Measurements from ENCODE around the gene COPS6.

- TF ChIP-seq, protein P1, sequence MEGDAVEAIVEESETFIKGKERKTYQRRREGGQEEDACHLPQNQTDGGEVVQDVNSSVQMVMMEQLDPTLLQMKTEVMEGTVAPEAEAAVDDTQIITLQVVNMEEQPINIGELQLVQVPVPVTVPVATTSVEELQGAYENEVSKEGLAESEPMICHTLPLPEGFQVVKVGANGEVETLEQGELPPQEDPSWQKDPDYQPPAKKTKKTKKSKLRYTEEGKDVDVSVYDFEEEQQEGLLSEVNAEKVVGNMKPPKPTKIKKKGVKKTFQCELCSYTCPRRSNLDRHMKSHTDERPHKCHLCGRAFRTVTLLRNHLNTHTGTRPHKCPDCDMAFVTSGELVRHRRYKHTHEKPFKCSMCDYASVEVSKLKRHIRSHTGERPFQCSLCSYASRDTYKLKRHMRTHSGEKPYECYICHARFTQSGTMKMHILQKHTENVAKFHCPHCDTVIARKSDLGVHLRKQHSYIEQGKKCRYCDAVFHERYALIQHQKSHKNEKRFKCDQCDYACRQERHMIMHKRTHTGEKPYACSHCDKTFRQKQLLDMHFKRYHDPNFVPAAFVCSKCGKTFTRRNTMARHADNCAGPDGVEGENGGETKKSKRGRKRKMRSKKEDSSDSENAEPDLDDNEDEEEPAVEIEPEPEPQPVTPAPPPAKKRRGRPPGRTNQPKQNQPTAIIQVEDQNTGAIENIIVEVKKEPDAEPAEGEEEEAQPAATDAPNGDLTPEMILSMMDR (IDR thresholded peaks at IDR 0.05) = no peak
- no peak for TF ChIP-seq POLR2A (IDR thresholded peaks at IDR 0.05)
Observed at GRCh38 chr7:100090527-100091410, 2.0 kb downstream of the COPS6 start.
